SK-N-MC (cell line): ENCODE results near the gene MATN4.

ENCODE experiments used
- EZH2 ChIP-seq: fragments of 200-600 bp; sonication (generic); IDR thresholded peaks from one replicate; pipeline ENCODE4 v1.6.1; 2017; ENCODE audit warnings: antibody characterized with exemption
- FOXP2 ChIP-seq: optimal IDR thresholded peaks from 2 replicates; pipeline ENCODE3; 2011; ENCODE audit warnings: mild to moderate bottlenecking, moderate library complexity; ENCODE audit not compliant: insufficient read depth; ENCODE audit errors: extremely low read length, control extremely low read depth
- POLR2AphosphoS5 ChIP-seq: IDR thresholded peaks from 2 replicates; pipeline ENCODE4 v1.6.1; 2012; ENCODE audit warnings: mild to moderate bottlenecking, low read depth, low read length, borderline replicate concordance

DNA sequence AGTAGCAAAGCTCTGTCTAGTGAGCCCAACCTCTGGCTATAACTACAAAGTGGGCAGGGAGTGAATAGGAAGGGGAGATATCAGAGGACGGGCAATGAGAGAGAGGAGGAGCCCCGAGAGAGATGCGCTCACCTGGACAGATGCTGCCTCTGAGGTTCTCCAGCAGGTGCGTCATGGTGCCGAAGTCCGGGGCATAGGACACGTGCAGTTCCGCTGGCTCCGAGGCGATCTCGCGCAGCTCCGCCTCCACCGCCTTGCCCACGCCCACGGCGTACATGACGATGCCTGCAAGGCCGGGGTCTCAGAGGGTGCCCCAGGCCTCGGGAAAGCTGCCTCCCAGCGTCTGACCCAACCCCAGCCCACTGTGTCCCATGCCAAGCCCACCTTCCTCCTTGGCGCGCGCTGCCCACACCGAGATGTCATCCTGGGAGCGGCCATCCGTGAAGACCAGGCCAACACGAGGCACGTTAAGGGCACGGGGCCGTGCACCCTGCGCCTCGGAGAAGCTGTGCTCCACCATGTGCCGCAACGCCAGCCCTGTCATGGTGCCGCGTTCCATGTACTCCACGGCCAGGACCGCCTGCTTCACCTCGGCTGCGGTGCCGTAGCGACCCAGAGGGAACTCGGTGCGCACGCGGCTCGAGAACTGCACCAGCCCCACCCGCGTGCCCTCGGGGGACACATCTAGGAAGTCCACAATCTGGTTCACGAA, 10.2 kb downstream of the MATN4 start:
- TF ChIP-seq POLR2AphosphoS5 (no peak), EZH2 (no peak), FOXP2 (no peak)
